Common myeloid progenitor, CD34-positive (primary cell): Measurements from ENCODE around the gene FADS6. TPM values are rescaled to one million over a fixed set of nuclear protein-coding genes. Genes with fewer than 3 reads are reported as not detected.

ENCODE experiments used
- CTCF ChIA-PET: fragments of 350-600 bp; sonication (Branson Sonifier 250); formaldehyde crosslinking; loops from one replicate; lab custom pipeline; 2021; ENCODE audit warnings: antibody characterized with exemption; lab: Charles Lee
- POLR2A ChIA-PET: fragments of 350-600 bp; sonication (Branson Sonifier 250); formaldehyde crosslinking; loops from one replicate; lab custom pipeline; 2021; ENCODE audit warnings: antibody characterized with exemption; lab: Charles Lee
- DNase-seq, 3 donors: peaks; one replicate each; pipeline versions ENCODE4 v3.0.0 to v3.0.0-alpha.2; 2013
- H3K27ac ChIP-seq, 2 experiments: 1 replicate in 1 of 2; 2 replicates in 1 of 2; pipeline ENCODE4 v1.7.0; 2013; ENCODE audit warnings: inconsistent platforms in 2 of 2, low read length in 2 of 2, mild to moderate bottlenecking in 2 of 2, low read depth in 1 of 2, moderate library complexity in 1 of 2; ENCODE audit not compliant: severe bottlenecking in 2 of 2, insufficient read depth in 1 of 2, poor library complexity in 1 of 2
- H3K27me3 ChIP-seq, 5 experiments: replicated peaks in 2 of 5; 1 replicate in 3 of 5; 2 replicates in 2 of 5; pipeline versions ENCODE4 v1.6.1 to v1.7.0; 2013; ENCODE audit warnings: low read length in 4 of 5, mild to moderate bottlenecking in 2 of 5, moderate library complexity in 2 of 5, inconsistent platforms in 1 of 5; ENCODE audit not compliant: insufficient read depth in 5 of 5, control insufficient read depth in 4 of 5
- H3K36me3 ChIP-seq, 4 experiments: 1 replicate in 2 of 4; 2 replicates in 2 of 4; pipeline versions ENCODE4 v1.6.1 to v1.7.0; 2013; ENCODE audit warnings: low read length in 3 of 4, control low read depth in 1 of 4, mild to moderate bottlenecking in 1 of 4; ENCODE audit not compliant: control insufficient read depth in 4 of 4, insufficient read depth in 4 of 4
- H3K4me1 ChIP-seq, 4 experiments: 1 replicate in 3 of 4; 2 replicates in 1 of 4; pipeline versions ENCODE4 v1.6.1 to v1.7.1; 2013; ENCODE audit warnings: low read length in 3 of 4, mild to moderate bottlenecking in 3 of 4, control low read depth in 1 of 4, inconsistent platforms in 1 of 4, moderate library complexity in 1 of 4; ENCODE audit not compliant: control insufficient read depth in 4 of 4, insufficient read depth in 4 of 4; ENCODE audit errors: control extremely low read depth in 1 of 4
- H3K4me3 ChIP-seq, 7 experiments: 1 replicate in 4 of 7; 2 replicates in 3 of 7; pipeline versions ENCODE4 v1.5.1 to v1.7.0; 2013; ENCODE audit warnings: mild to moderate bottlenecking in 7 of 7, low read length in 6 of 7, moderate library complexity in 6 of 7, inconsistent platforms in 2 of 7, low read depth in 2 of 7, control low read depth in 1 of 7; ENCODE audit not compliant: insufficient read depth in 4 of 7, control insufficient read depth in 1 of 7; ENCODE audit errors: extremely low read depth in 1 of 7
- H3K9me3 ChIP-seq, 5 experiments: 1 replicate in 4 of 5; 2 replicates in 1 of 5; pipeline versions ENCODE4 v1.6.1 to v1.7.1; 2013; ENCODE audit warnings: low read length in 4 of 5, mild to moderate bottlenecking in 2 of 5, inconsistent platforms in 1 of 5, low read depth in 1 of 5, moderate library complexity in 1 of 5; ENCODE audit not compliant: control insufficient read depth in 4 of 5, insufficient read depth in 2 of 5; ENCODE audit errors: control extremely low read depth in 1 of 5
- WGBS: methylation state at CpG from one replicate; pipeline ENCODE4 v1.1.5; 2013; ENCODE audit not compliant: insufficient coverage; 5-methylcytosine and 5-hydroxymethylcytosine counted together
- polyA plus RNA-seq: library from polyadenylated mRNA; unstranded; fragments of 120-200 nt; gene quantifications from one replicate; pipeline ENCODE4 v1.2.1, GENCODE V29; 2013

Gene FADS6, protein sequence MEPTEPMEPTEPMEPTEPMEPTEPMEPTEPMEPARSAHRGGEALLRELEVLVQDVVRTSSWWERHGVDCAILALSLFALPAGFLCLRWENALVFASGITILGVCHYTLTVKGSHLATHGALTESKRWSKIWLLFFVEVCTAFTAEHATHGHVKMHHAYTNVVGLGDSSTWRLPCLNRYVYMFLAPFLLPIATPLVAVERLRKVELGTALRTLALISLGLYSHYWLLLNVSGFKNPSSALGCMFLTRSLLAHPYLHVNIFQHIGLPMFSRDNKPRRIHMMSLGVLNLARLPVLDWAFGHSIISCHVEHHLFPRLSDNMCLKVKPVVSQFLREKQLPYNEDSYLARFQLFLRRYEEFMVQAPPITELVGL
- polyA plus RNA-seq: not detected

DNA sequence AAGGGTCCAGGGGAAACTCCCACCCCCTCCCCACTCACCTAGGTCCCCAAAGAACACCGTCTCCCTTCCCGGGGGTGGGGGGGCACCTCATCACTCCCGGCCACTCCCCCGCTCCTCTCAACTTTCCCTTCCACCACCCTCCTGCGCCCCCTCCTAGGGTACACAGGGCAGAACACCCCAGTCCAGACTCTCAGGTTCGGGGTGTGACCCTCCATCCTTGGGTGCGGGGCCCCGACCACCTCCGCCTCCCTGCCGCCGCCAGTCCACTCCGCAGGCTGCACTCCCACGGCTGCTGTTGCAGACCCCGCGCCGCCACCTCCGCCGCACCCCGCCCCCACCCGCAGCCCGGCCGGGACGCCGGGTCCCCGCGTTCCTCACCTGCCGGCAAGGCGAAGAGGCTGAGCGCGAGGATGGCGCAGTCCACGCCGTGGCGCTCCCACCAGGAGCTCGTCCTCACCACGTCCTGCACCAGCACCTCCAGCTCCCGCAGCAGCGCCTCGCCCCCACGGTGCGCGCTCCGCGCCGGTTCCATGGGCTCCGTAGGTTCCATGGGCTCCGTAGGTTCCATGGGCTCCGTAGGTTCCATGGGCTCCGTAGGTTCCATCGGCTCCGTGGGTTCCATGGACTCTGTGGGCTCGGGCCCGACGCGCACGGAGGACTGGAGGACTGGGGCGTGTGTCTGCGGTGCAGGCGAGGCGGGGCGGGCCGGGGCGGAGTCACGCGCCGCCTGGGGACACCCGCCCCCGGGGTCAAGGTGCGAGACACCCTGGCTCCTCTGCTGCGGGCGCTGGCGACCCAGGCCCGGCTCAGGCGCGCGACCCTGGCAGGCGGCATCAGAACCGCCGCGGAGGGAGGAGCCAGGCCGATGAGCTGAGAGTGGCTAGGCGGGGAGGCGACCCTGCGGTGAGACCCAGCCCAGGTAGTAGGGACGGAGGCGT lies at the start of gene FADS6:
TSS of gene FADS6 (minus strand) at position 660 of the 938 bp plus-strand sequence. CDS start at position 622, 38 bp downstream.
- 4% methylated on average over 84 of the region's 86 CpGs for WGBS
- Histone ChIP-seq H3K27me3 (peaks cover 0 to 53% (median 30%) of the 10 kb centered on the region in 5 experiments), H3K27ac (no peak within 1 kb of the TSS), H3K4me3 (peak within 1 kb of the TSS in 6 of 7 experiments; percentile 15 to 67 (median 45)), H3K4me1 (peaks cover 0 to 18% (median 7%) of the 10 kb centered on the region in 4 experiments), H3K9me3 (no peaks in the 10 kb centered on the region), H3K36me3 (no peaks in the 10 kb centered on the region)
- POLR2A ChIA-PET: interaction anchor here (0.5 kb wide), 1 partner anchor 84 kb away, joined by 5 read pairs; no protein-coding TSS in a partner anchor
- peak in 2 of 3 donors; percentile 33 to 49 for DNase-seq
- CTCF ChIA-PET: no interaction called here

DNA sequence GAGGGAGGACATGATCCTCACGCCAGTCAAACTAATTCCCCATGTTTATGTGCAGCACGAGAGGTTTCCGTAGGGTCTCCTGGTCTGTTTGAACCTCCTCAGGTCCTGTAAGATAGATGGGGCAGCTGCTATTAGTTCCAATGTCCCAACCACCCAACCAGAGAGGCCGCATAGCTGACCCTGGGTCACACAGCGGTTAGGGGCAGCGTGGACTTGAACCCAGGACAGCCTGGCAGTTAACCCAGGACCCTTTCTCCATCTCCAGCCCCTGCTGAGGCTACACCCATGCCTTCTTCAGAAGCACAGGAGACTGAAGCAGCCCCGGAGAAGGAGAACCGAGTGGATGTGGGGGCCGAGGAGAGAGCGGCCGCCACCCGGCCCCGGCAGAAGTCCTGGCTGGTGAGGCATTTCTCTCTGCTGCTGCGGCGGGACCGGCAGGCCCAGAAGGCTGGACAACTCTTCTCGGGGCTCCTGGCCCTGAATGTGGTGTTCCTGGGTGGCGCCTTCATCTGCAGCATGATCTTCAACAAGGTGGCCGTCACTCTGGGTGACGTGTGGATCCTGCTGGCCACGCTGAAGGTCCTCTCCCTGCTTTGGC lies 47.8 kb upstream of the FADS6 start:
- Histone ChIP-seq H3K9me3 (no peaks in the 10 kb centered on the region), H3K36me3 (no peaks in the 10 kb centered on the region), H3K4me3 (no peak overlapping the region), H3K27ac (no peak overlapping the region), H3K27me3 (peaks cover 2 to 59% (median 31%) of the 10 kb centered on the region in 5 experiments), H3K4me1 (peaks cover 0 to 3% (median 1%) of the 10 kb centered on the region in 4 experiments)
- CTCF ChIA-PET: interaction anchor here (1.3 kb wide), 1 partner anchor 15 kb away, joined by 3 read pairs; no protein-coding TSS in a partner anchor
- POLR2A ChIA-PET: no interaction called here
- 82% methylated on average over 12 of the region's 21 CpGs for WGBS
- DNase-seq: no peak

DNA sequence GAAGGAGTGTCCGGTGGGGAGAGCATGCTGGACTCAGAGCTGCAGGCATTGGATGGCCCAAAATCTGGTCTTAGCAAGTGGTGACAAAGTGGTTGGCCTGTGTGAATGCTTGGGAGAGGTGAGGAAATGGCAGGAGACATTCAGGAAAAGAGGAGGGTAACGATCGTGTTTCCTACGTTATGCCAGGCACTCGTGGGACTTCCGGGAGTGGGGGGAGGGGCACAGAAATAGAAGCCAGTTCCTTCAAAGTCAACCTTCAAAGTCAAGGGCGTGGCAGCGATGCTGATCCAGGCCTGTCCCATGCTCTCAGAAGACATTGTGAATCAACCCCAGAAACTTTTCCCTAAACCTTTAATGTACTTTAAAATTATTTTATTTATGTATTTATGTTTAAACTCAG lies 46.1 kb upstream of the FADS6 start:
- POLR2A ChIA-PET: interaction anchor here (0.7 kb wide), 1 partner anchor 53 kb away, joined by 5 read pairs; no protein-coding TSS in a partner anchor

DNA sequence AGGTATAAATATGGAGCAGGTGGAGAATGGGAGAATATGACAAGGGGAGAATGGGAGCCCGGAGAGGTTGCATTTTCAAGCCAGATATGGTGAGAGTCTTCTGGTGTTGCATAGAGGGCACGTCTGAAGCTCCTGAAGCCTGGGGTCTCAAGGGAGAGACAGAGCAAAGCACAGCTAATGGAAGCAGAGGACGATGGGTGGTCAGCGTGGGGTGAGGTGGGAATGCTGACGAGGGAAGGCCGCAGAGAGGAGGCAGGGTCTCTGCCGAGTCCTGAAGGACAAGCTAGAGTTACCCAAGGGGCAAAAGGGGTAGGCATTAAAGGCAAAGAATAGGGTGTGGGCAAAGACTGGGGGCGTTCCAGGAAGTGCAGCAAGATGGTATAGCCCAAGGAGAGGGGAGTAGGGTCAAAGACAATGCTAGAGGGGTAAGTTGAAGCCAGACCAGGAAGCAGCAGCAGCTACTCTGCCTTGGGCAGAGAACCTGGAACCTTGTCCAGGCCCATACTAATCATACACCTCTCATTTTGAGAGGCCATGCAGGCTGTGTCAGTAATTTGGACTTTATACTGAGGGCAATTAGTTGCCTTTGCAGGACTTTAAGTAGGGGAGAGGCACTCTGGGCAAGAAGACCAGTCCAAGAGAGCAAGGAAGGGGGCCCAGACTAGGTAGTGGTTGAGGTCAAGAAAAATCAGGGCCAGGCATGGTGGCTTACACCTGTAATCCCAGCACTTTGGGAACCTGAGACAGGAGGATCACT lies 44.9 kb upstream of the FADS6 start:
- Histone ChIP-seq H3K4me3 (no peak overlapping the region), H3K9me3 (no peaks in the 10 kb centered on the region), H3K36me3 (no peaks in the 10 kb centered on the region), H3K4me1 (peaks cover 0 to 9% (median 4%) of the 10 kb centered on the region in 4 experiments), H3K27me3 (peaks cover 2 to 76% (median 34%) of the 10 kb centered on the region in 5 experiments), H3K27ac (no peak overlapping the region)
- CTCF ChIA-PET: interaction anchor here (1.0 to 3.3 kb wide), 7 partner anchors 10 to 23 kb away, joined by 3 to 10 read pairs (median 5); partner anchors contain the start of gene OTOP2
- no peak for DNase-seq
- POLR2A ChIA-PET: no interaction called here
- 87% methylated on average over 8 of the region's 8 CpGs for WGBS

More for the DNA sequence above, 46.1 kb upstream of the FADS6 start:
- WGBS: 48% methylated on average over 6 of the region's 8 CpGs
- Histone ChIP-seq H3K4me1 (peaks cover 0 to 9% (median 4%) of the 10 kb centered on the region in 4 experiments), H3K27ac (no peak overlapping the region), H3K36me3 (no peaks in the 10 kb centered on the region), H3K27me3 (peaks cover 2 to 73% (median 32%) of the 10 kb centered on the region in 5 experiments), H3K9me3 (no peaks in the 10 kb centered on the region), H3K4me3 (no peak overlapping the region)
- CTCF ChIA-PET: interaction anchor here (1.0 to 3.3 kb wide), 3 partner anchors 9 to 22 kb away, joined by 3 to 10 read pairs (median 10); no protein-coding TSS in a partner anchor
- no peak for DNase-seq

DNA sequence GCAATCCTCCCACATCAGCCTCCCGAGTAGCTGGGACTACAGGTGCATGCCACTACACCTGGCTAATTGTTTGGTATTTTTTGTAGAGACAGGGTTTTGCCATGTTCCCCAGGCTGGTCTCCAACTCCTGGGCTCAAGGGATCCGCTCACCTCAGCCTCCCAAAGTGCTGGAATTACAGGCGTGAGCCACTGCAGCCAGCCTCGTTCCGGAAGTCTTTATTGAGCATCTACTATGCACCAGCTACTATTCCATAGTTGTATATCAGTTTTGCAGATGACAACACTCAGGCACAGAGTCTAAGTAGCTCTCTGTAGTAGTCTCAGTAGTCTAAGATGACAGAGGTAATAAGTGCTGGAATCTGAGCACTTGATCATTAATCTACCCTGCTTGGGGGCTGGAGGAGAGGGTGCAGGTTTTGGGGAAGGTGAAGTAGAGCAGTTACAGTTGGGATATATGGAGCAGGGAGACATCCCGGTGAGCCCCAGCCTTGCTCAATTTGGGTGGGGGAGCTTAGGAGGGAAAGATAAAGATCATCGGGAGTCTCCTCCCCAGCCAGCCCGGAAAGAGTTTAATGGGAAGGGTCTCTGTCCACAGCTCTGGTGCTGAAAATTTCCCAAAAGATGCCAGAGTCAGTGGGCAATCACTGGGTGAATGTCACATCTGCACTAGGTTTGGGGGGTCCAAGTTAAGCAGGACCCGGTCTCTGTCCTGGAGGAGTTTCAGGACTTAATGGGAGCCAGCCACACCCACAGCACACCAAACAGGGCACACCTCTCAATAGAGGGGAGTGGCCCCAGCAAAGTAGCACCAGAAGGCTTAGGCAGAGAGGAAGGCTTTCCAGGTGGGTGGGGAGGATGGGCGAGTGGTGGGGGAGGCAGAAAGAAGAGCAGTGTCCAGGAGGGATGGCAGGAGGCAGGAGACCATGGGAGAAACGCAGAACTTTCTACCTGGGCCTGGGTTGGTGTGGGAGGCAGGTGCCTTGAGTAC lies 43.9 kb upstream of the FADS6 start:
- Histone ChIP-seq H3K4me1 (peaks cover 0 to 9% (median 4%) of the 10 kb centered on the region in 4 experiments), H3K4me3 (no peak overlapping the region), H3K9me3 (no peaks in the 10 kb centered on the region), H3K27ac (no peak overlapping the region), H3K27me3 (peaks cover 2 to 70% (median 34%) of the 10 kb centered on the region in 5 experiments), H3K36me3 (no peaks in the 10 kb centered on the region)
- ChIA-PET POLR2A (no interaction called here), CTCF (interaction anchor here (0.7 to 3.3 kb wide), 9 partner anchors 11 to 75 kb away, joined by 3 to 10 read pairs (median 4); partner anchors contain the start of genes MRPL58 and OTOP2)
- 52% methylated on average over 5 of the region's 11 CpGs for WGBS
- no peak for DNase-seq
